Myocyte (in vitro differentiated cells): ENCODE measurements around the gene CELF1. TPM values are rescaled to one million over a fixed set of nuclear protein-coding genes. Genes with fewer than 3 reads are reported as not detected.
"Not testable (repeated sequence)": the region's sequence is repeated elsewhere in the genome, so short reads cannot be mapped to it uniquely, and the experiment has no call there.

Source experiments
- DNase-seq: peaks from one replicate; pipeline ENCODE4 v3.0.0-alpha.2; 2012; ENCODE audit warnings: low read depth
- total RNA-seq: library from RNA; depleted of rRNA; stranded (reverse); fragments of >200 nt; gene quantifications from 2 replicates; pipeline ENCODE4 v1.2.3, GENCODE V29; 2014

CELF1 gene
- total RNA-seq, 1 donor from 2014 or later = 127 TPM

- DNase-seq = no peak
Observed at GRCh38 chr11:47541070-47541469, 11.9 kb downstream of the CELF1 start.

- DNase-seq = no peak
Observed at GRCh38 chr11:47539681-47540039, 13.3 kb downstream of the CELF1 start.

GRCh38 chr11:47538741-47539565 is 14.0 kb downstream of the CELF1 start:
- no peak for DNase-seq

- DNase-seq = no peak
Observed at GRCh38 chr11:47536915-47537314, 16.0 kb downstream of the CELF1 start.

- no peak for DNase-seq
Observed at GRCh38 chr11:47534704-47535251, 18.2 kb downstream of the CELF1 start.

- no peak for DNase-seq
Observed at GRCh38 chr11:47533690-47534151, 19.2 kb downstream of the CELF1 start.

- no peak for DNase-seq
Observed at GRCh38 chr11:47532597-47533213, 20.2 kb downstream of the CELF1 start.

GRCh38 chr11:47531666-47532065 is 21.3 kb downstream of the CELF1 start:
- no peak for DNase-seq

- not testable (repeated sequence) for DNase-seq
Observed at GRCh38 chr11:47530721-47531120, 22.2 kb downstream of the CELF1 start.

GRCh38 chr11:47529951-47530350 is 23.0 kb downstream of the CELF1 start:
- no peak for DNase-seq

GRCh38 chr11:47527186-47527585 is 25.7 kb downstream of the CELF1 start:
- DNase-seq = no peak

- not testable (repeated sequence) for DNase-seq
Observed at GRCh38 chr11:47526032-47526431, 26.9 kb downstream of the CELF1 start.

- peak; percentile 71 for DNase-seq
Observed at GRCh38 chr11:47524291-47524874, 28.5 kb downstream of the CELF1 start.

GRCh38 chr11:47523490-47524225 is 29.3 kb downstream of the CELF1 start:
- peak; percentile 82 for DNase-seq

- no peak for DNase-seq
Observed at GRCh38 chr11:47518212-47518964, 34.5 kb downstream of the CELF1 start.

GRCh38 chr11:47516984-47517853 is 35.7 kb downstream of the CELF1 start:
- no peak for DNase-seq

- DNase-seq = no peak
Observed at GRCh38 chr11:47516155-47516554, 36.8 kb downstream of the CELF1 start.

- peak; percentile 84 for DNase-seq
Observed at GRCh38 chr11:47514825-47515647, 37.9 kb downstream of the CELF1 start.

GRCh38 chr11:47512701-47513100 is 40.2 kb downstream of the CELF1 start:
- no peak for DNase-seq
